PFSK-1 (cell line): ENCODE data around the gene ESRRG.

Experiments used
- FOXP2 ChIP-seq: optimal IDR thresholded peaks from 2 replicates; pipeline ENCODE3; 2011; ENCODE audit warnings: borderline replicate concordance, control low read depth, inconsistent platforms; ENCODE audit not compliant: insufficient read depth; ENCODE audit errors: extremely low read length, extremely low read depth
- POLR2AphosphoS5 ChIP-seq: IDR thresholded peaks from 2 replicates; pipeline ENCODE4 v1.6.1; 2012; ENCODE audit warnings: low read depth, mild to moderate bottlenecking, control low read depth, low read length, moderate library complexity
- REST ChIP-seq, 2 experiments: IDR thresholded peaks; 2 replicates each; pipeline versions ENCODE4 v1.6.1 to v1.8.0; 2011 to 2012; ENCODE audit warnings: low read depth in 2 of 2, low read length in 2 of 2, control low read depth in 1 of 2, inconsistent platforms in 1 of 2, mild to moderate bottlenecking in 1 of 2, moderate library complexity in 1 of 2; ENCODE audit not compliant: insufficient read depth in 1 of 2
- SIN3A ChIP-seq: IDR thresholded peaks from 2 replicates; pipeline ENCODE4 v1.6.1; 2012; ENCODE audit warnings: mild to moderate bottlenecking, low read length, moderate library complexity, borderline replicate concordance; ENCODE audit not compliant: insufficient read depth
- TAF1 ChIP-seq: IDR thresholded peaks from 2 replicates; pipeline ENCODE4 v1.6.1; 2012; ENCODE audit warnings: low read length, control low read depth, borderline replicate concordance; ENCODE audit not compliant: insufficient read depth

The ESRRG gene

GRCh38 chr1:216666441-216666840 lies 56.8 kb downstream of the ESRRG start:
- no peak for TF ChIP-seq REST (IDR thresholded peaks at IDR 0.05; ENCODE audit: insufficient read depth in 1 of 2, low read depth in 2 of 2, low read length in 2 of 2)
- TF ChIP-seq FOXP2: no peak
- TF ChIP-seq TAF1: no peak
- TF ChIP-seq SIN3A: no peak
- no peak for TF ChIP-seq POLR2AphosphoS5

GRCh38 chr1:216665856-216666255 lies 57.4 kb downstream of the ESRRG start:
- TF ChIP-seq FOXP2 (no peak), TAF1 (no peak), SIN3A (no peak), REST (IDR thresholded peaks at IDR 0.05; ENCODE audit: insufficient read depth in 1 of 2, low read depth in 2 of 2, low read length in 2 of 2) (no peak), POLR2AphosphoS5 (no peak)

- TF ChIP-seq REST (IDR thresholded peaks at IDR 0.05; ENCODE audit: insufficient read depth in 1 of 2, low read depth in 2 of 2, low read length in 2 of 2): no peak
- TF ChIP-seq FOXP2: no peak
These were observed 57.8 kb downstream of the ESRRG start for GRCh38 chr1:216665406-216665805.

GRCh38 chr1:216662681-216663080 lies 60.5 kb downstream of the ESRRG start:
- no peak for TF ChIP-seq FOXP2
- no peak for TF ChIP-seq POLR2AphosphoS5
- no peak for TF ChIP-seq REST (IDR thresholded peaks at IDR 0.05; ENCODE audit: insufficient read depth in 1 of 2, low read depth in 2 of 2, low read length in 2 of 2)
- TF ChIP-seq SIN3A: no peak
- no peak for TF ChIP-seq TAF1

GRCh38 chr1:216660561-216660960 lies 62.7 kb downstream of the ESRRG start:
- no peak for TF ChIP-seq POLR2AphosphoS5
- TF ChIP-seq FOXP2: no peak
